22Rv1 (cell line): ENCODE results near the gene KHDRBS1.

ENCODE experiments used
- CTCF ChIP-seq: fragments of 450-650 bp; IDR thresholded peaks from 2 replicates; pipeline ENCODE4 v1.5.1; 2017; ENCODE audit warnings: mild to moderate bottlenecking
- ZFX ChIP-seq: fragments of 450-650 bp; IDR thresholded peaks from 2 replicates; pipeline ENCODE4 v1.6.1; 2017; ENCODE audit warnings: antibody characterized with exemption, borderline replicate concordance

GRCh38 chr1:31989964-31990363 is 23.7 kb upstream of the KHDRBS1 start:
- TF ChIP-seq CTCF (no peak), ZFX (no peak)
